RWPE2 (cell line): ENCODE measurements around the gene WFDC2.
A peak's percentile ranks its signal among the peaks of the same experiment; 100 is the strongest.

ENCODE experiments used
- ATAC-seq: fragments of 200-7000 bp; cut with Tn5 transposase; 3 replicates; pipeline ENCODE4 v1.9.1; 2021; ENCODE audit warnings: low read depth
- DNase-seq: peaks from one replicate; pipeline ENCODE4 v3.0.0-alpha.2; 2020; ENCODE audit warnings: low spot score
- H3K27ac ChIP-seq: fragments of 450-650 bp; 2 replicates; pipeline ENCODE4 v1.5.1; 2017; ENCODE audit warnings: mild to moderate bottlenecking; ENCODE audit not compliant: poor library complexity, severe bottlenecking
- H3K27me3 ChIP-seq: fragments of 250-450 bp; sonication (Bioruptor Pico); 2 replicates; pipeline ENCODE4 v1.5.1; 2021; ENCODE audit warnings: mild to moderate bottlenecking, moderate library complexity; ENCODE audit not compliant: insufficient read depth, poor library complexity, severe bottlenecking
- H3K36me3 ChIP-seq: fragments of 250-450 bp; sonication (Bioruptor Pico); 2 replicates; pipeline ENCODE4 v1.5.1; 2020; ENCODE audit warnings: low read depth, mild to moderate bottlenecking, moderate library complexity
- H3K4me1 ChIP-seq: fragments of 250-450 bp; sonication (Bioruptor Pico); 2 replicates; pipeline ENCODE4 v1.5.1; 2021; ENCODE audit warnings: mild to moderate bottlenecking, moderate library complexity; ENCODE audit not compliant: insufficient read depth, poor library complexity, severe bottlenecking
- H3K4me3 ChIP-seq: fragments of 250-450 bp; sonication (Bioruptor Pico); 2 replicates; pipeline ENCODE4 v1.5.1; 2021; ENCODE audit warnings: mild to moderate bottlenecking, moderate library complexity; ENCODE audit not compliant: severe bottlenecking
- H3K9me3 ChIP-seq: fragments of 250-450 bp; sonication (Bioruptor Pico); 2 replicates; pipeline ENCODE4 v1.5.1; 2021; ENCODE audit warnings: mild to moderate bottlenecking, moderate library complexity; ENCODE audit not compliant: severe bottlenecking
- TF ChIP-seq, protein P1 (sequence below): fragments of 450-650 bp; IDR thresholded peaks from one replicate; pipeline ENCODE4 v1.5.1; 2017; ENCODE audit warnings: mild to moderate bottlenecking, moderate library complexity; ENCODE audit not compliant: poor library complexity, severe bottlenecking

WFDC2 gene

DNA sequence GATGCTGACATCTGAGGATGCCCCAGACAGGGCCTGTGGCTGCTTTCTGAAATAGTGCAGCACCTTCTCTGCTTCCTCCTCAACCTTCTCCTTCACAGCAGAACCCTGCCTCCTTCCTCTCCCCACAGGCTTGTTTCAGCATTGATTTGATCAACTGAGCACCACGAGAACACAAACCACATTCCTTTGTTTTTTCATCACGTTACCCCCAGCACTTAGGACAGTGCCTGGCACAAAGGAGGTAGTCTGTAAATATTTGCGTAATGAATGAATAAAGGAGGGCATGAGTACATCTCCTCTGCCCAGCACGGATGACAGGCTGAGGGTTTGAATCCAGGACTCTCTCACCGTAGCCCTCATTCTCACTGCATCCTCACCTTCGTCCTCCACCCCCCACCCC is 21.3 kb upstream of the WFDC2 start:
- Histone ChIP-seq H3K27me3 (peaks cover 4% of the 10 kb centered on the region), H3K4me3 (no peak overlapping the region), H3K27ac (no peak overlapping the region), H3K4me1 (no peaks in the 10 kb centered on the region), H3K36me3 (no peaks in the 10 kb centered on the region), H3K9me3 (no peaks in the 10 kb centered on the region)
- ATAC-seq (no peak; the same call in 2 of the 3 replicates), DNase-seq (no peak)
- TF ChIP-seq, protein P1, sequence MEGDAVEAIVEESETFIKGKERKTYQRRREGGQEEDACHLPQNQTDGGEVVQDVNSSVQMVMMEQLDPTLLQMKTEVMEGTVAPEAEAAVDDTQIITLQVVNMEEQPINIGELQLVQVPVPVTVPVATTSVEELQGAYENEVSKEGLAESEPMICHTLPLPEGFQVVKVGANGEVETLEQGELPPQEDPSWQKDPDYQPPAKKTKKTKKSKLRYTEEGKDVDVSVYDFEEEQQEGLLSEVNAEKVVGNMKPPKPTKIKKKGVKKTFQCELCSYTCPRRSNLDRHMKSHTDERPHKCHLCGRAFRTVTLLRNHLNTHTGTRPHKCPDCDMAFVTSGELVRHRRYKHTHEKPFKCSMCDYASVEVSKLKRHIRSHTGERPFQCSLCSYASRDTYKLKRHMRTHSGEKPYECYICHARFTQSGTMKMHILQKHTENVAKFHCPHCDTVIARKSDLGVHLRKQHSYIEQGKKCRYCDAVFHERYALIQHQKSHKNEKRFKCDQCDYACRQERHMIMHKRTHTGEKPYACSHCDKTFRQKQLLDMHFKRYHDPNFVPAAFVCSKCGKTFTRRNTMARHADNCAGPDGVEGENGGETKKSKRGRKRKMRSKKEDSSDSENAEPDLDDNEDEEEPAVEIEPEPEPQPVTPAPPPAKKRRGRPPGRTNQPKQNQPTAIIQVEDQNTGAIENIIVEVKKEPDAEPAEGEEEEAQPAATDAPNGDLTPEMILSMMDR = no peak

DNA sequence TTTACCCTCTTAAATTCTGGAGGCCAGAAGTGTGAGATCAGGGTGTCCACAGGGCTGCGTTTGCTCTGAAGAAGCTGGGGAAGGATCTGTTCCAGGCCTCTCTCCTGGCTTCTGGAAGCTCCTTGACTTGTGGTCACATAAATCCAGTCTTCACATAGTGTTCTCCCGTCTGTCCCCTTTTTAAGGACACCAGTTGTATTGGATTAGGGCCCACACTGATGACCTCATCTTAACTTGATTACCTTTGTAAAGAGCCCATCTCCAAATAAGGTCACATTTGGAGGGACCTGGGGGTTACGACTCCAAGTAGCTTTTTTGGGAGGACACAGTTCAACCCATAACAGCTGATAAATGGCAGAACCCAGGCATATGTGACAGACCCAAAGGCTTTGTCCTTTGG is 20.0 kb upstream of the WFDC2 start:
- no peak overlapping the region for H3K4me3 ChIP-seq
- no peak overlapping the region for H3K27ac ChIP-seq
- no peaks in the 10 kb centered on the region for H3K36me3 ChIP-seq
- H3K4me1 ChIP-seq = no peaks in the 10 kb centered on the region
- H3K27me3 ChIP-seq = peaks cover 4% of the 10 kb centered on the region
- no peaks in the 10 kb centered on the region for H3K9me3 ChIP-seq
- TF ChIP-seq, protein P1 = no peak
- no peak for DNase-seq
- no peak for ATAC-seq

DNA sequence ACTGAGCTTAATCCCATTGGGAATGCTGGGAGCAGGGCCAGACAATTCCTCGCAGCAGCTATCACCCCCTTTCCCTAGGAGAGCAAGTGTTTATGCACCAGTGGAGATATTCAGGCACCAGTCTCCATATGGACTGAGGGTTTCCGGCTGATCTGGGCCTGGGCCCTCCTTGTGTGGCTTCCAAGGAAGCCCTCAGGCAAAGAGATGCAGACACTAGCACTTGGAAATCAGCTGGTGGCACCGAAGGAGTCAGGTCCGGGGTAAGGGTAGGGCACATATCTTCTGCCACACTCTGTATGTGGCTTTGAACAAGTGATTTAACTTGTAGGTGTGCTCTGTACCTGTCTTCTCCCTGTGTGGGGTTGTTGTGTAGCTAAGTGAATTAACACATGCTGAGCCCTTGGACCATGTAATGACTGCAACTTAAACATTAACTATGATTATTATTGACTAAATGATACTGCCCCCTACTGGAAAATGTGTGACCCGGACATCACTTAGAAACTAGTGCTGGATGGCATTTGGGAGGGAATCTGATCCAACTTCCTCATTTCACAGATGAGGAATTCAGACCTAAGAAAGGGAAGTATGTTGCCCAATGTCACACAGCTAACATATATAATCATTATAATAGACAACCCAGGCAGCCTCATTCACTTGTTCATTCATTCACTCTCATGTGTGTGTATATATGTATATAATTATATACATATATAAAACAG is 19.3 kb upstream of the WFDC2 start:
- ATAC-seq (no peak), DNase-seq (no peak)
- TF ChIP-seq, protein P1 = peak; percentile 81
- H3K27me3 ChIP-seq = peaks cover 4% of the 10 kb centered on the region
- no peaks in the 10 kb centered on the region for H3K9me3 ChIP-seq
- no peak overlapping the region for H3K27ac ChIP-seq
- H3K4me1 ChIP-seq = no peaks in the 10 kb centered on the region
- no peak overlapping the region for H3K4me3 ChIP-seq
- H3K36me3 ChIP-seq = no peaks in the 10 kb centered on the region

DNA sequence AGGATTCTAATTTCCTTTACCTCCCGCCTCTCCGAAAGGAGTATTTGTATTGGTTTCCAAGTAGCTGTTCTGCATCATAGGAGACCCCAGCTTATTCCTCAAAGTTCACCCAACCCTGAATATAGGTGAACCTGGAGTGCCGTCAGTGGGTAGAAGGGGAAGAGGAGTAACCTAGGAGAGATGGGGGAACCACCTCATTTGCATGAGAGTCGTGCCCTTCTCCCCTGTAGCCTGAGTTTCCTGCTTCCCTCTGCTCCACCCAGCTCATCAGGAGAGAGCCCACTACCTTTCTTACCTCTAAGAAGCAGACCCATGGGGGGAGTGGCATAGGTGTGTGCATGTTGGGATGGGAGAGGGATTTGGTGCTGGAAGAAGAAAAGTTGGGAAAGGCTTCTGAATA is 17.3 kb upstream of the WFDC2 start:
- TF ChIP-seq, protein P1 = no peak
- no peak for DNase-seq
- H3K4me3 ChIP-seq = no peak overlapping the region
- H3K36me3 ChIP-seq = no peaks in the 10 kb centered on the region
- peaks cover 4% of the 10 kb centered on the region for H3K27me3 ChIP-seq
- H3K4me1 ChIP-seq = no peaks in the 10 kb centered on the region
- no peak overlapping the region for H3K27ac ChIP-seq
- ATAC-seq = 0 out of 3 replicates have a peak, but pooled peaks have one; percentile 9
- no peaks in the 10 kb centered on the region for H3K9me3 ChIP-seq

DNA sequence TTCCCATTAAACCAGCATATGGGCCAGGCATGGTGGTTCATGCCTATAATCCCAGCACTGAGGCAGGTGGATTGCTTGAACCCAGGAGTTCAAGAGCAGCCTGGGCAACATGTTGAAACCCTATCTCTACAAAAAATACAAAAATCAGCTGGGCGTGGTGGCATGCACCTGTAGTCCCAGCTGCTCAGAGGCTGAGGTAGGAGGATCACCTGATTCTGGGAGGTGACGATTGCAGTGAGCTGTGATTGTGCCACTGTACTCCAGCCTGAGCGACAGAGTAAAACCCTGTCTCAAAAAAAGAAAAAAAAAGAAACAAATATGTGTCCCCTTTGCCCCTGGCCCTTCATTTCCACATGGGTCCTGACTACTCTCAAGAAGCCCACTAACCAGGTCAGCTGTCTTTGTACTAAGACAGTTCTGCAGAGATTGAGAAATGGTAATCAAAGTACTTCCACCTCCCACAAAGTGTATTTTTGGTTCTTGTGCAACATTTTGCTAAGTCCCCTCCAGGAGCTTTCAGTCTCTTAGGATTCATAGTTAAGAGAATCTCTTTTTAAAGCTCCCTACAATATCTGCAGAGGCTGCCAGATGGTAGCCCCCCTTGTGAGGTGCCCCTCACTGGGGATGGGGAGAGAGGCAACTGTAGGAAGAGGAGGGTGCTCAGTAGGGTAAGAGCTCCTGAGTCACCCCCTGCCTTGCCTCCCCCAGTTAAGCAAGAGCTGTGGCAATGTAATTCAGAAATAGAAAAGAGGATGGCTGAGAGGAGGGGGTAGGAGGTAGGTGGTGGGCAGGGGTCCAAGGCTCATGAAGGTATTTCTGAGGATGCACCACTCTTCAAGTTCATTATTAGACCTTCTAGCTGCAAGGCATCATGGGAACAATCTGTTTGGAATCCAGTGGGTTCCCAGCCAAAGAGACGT is 16.5 kb upstream of the WFDC2 start:
- H3K27ac ChIP-seq = no peak overlapping the region
- ATAC-seq (no peak), DNase-seq (no peak)
- TF ChIP-seq, protein P1 = no peak
- no peaks in the 10 kb centered on the region for H3K9me3 ChIP-seq
- H3K4me1 ChIP-seq = no peaks in the 10 kb centered on the region
- peaks cover 4% of the 10 kb centered on the region for H3K27me3 ChIP-seq
- no peak overlapping the region for H3K4me3 ChIP-seq
- no peaks in the 10 kb centered on the region for H3K36me3 ChIP-seq
